GM23338 (cell line): ENCODE measurements around the gene CABCOCO1. TPM values are rescaled to one million over a fixed set of nuclear protein-coding genes. Genes with fewer than 3 reads are reported as not detected.

ENCODE experiments used
- ATAC-seq: fragments of 200-7000 bp; cut with Tn5 transposase; 3 replicates; pipeline ENCODE4 v1.9.1; 2020
- DNase-seq: peaks from one replicate; pipeline ENCODE4 v3.0.0-alpha.2; 2015; ENCODE audit warnings: low spot score
- H2AFZ ChIP-seq: fragments of 200-600 bp; sonication (generic); 2 replicates; pipeline ENCODE4 v1.8.0; 2016; ENCODE audit warnings: antibody characterized with exemption, mild to moderate bottlenecking, moderate library complexity
- H3F3A ChIP-seq: fragments of 200-600 bp; sonication (generic); replicated peaks from 2 replicates; pipeline ENCODE4 v1.8.0; 2017; ENCODE audit warnings: antibody characterized with exemption, mixed run types, low read depth
- H3K27ac ChIP-seq: fragments of 200-600 bp; sonication (generic); 2 replicates; pipeline ENCODE4 v1.6.1; 2016; ENCODE audit warnings: low read depth
- H3K27me3 ChIP-seq: fragments of 200-600 bp; sonication (generic); 2 replicates; pipeline ENCODE4 v1.8.0; 2016; ENCODE audit warnings: mild to moderate bottlenecking, mixed run types, moderate library complexity; ENCODE audit not compliant: insufficient read depth
- H3K36me3 ChIP-seq: fragments of 200-600 bp; sonication (generic); 2 replicates; pipeline ENCODE4 v1.8.0; 2016; ENCODE audit warnings: mild to moderate bottlenecking; ENCODE audit not compliant: insufficient read depth
- H3K4me1 ChIP-seq: fragments of 200-600 bp; sonication (generic); 2 replicates; pipeline ENCODE4 v1.8.0; 2016; ENCODE audit warnings: mild to moderate bottlenecking, moderate library complexity; ENCODE audit not compliant: insufficient read depth
- H3K4me2 ChIP-seq: fragments of 200-600 bp; sonication (generic); 2 replicates; pipeline ENCODE4 v1.7.1; 2017; ENCODE audit warnings: mixed run types
- H3K4me3 ChIP-seq: fragments of 200-600 bp; sonication (generic); 2 replicates; pipeline ENCODE4 v1.6.1; 2016; ENCODE audit warnings: mixed run types
- H3K79me2 ChIP-seq: fragments of 200-600 bp; sonication (generic); replicated peaks from 2 replicates; pipeline ENCODE4 v1.8.0; 2017; ENCODE audit warnings: mild to moderate bottlenecking; ENCODE audit not compliant: insufficient read depth
- H3K9me2 ChIP-seq: fragments of 200-600 bp; sonication (generic); 2 replicates; pipeline ENCODE4 v1.8.0; 2017; ENCODE audit not compliant: insufficient read depth
- H4K20me1 ChIP-seq: fragments of 200-600 bp; sonication (generic); replicated peaks from 2 replicates; pipeline ENCODE4 v1.8.0; 2017; ENCODE audit warnings: mild to moderate bottlenecking; ENCODE audit not compliant: insufficient read depth
- H3K27ac Mint-ChIP-seq: 2 replicates; pipeline ENCODE4 v1.8.0; 2020; ENCODE audit warnings: inconsistent platforms, mild to moderate bottlenecking, moderate library complexity, mixed read lengths
- H3K27me3 Mint-ChIP-seq: 3 replicates; pipeline ENCODE4 v1.8.0; 2022; ENCODE audit warnings: low read depth, mild to moderate bottlenecking, moderate library complexity, mixed read lengths, inconsistent platforms; ENCODE audit not compliant: insufficient read depth, poor library complexity
- H3K36me3 Mint-ChIP-seq: 3 replicates; pipeline ENCODE4 v1.8.0; 2021; ENCODE audit warnings: low read depth, mild to moderate bottlenecking, inconsistent platforms, moderate library complexity, mixed read lengths
- H3K4me1 Mint-ChIP-seq: 3 replicates; pipeline ENCODE4 v1.8.0; 2020; ENCODE audit warnings: mild to moderate bottlenecking, inconsistent platforms, mixed read lengths
- H3K4me3 Mint-ChIP-seq: 3 replicates; pipeline ENCODE4 v1.8.0; 2021; ENCODE audit warnings: moderate library complexity, mild to moderate bottlenecking, inconsistent platforms, mixed read lengths
- H3K9me3 Mint-ChIP-seq: 3 replicates; pipeline ENCODE4 v1.8.0; 2020; ENCODE audit warnings: moderate library complexity, mild to moderate bottlenecking, inconsistent platforms, mixed read lengths
- CREB1 ChIP-seq: fragments of 250-450 bp; sonication (Bioruptor Pico); IDR thresholded peaks from 2 replicates; pipeline ENCODE4 v1.5.0; 2020; ENCODE audit warnings: low read depth, mild to moderate bottlenecking, moderate library complexity
- EZH2 ChIP-seq: fragments of 200-600 bp; sonication (generic); IDR thresholded peaks from one replicate; pipeline ENCODE4 v1.8.0; 2017; ENCODE audit warnings: antibody characterized with exemption, mild to moderate bottlenecking, low read depth; ENCODE audit not compliant: unreplicated experiment
- EZH2phosphoT487 ChIP-seq: fragments of 200-600 bp; sonication (generic); IDR thresholded peaks from one replicate; pipeline ENCODE4 v1.8.1; 2018; ENCODE audit warnings: antibody characterized with exemption; ENCODE audit not compliant: unreplicated experiment
- JUNB ChIP-seq: IDR thresholded peaks from one replicate; pipeline ENCODE4 v1.6.1; 2016; ENCODE audit warnings: antibody characterized with exemption; ENCODE audit not compliant: unreplicated experiment
- NANOG ChIP-seq: IDR thresholded peaks from 2 replicates; pipeline ENCODE4 v1.6.1; 2016; ENCODE audit warnings: antibody characterized with exemption, borderline replicate concordance
- POLR2AphosphoS5 ChIP-seq: IDR thresholded peaks from 2 replicates; pipeline ENCODE4 v1.6.1; 2016; ENCODE audit warnings: antibody characterized with exemption, low read depth
- STAT1 ChIP-seq: IDR thresholded peaks from one replicate; pipeline ENCODE4 v1.6.1; 2016; ENCODE audit warnings: antibody characterized with exemption; ENCODE audit not compliant: unreplicated experiment
- ZNF114 ChIP-seq: fragments of 250-450 bp; sonication (Bioruptor Pico); IDR thresholded peaks from 2 replicates; pipeline ENCODE4 v1.5.0; 2020; ENCODE audit warnings: mild to moderate bottlenecking, moderate library complexity
- ZNF331 ChIP-seq: fragments of 250-450 bp; sonication (Bioruptor Pico); IDR thresholded peaks from 2 replicates; pipeline ENCODE4 v1.5.0; 2020; ENCODE audit warnings: low read depth, mild to moderate bottlenecking, moderate library complexity
- polyA plus RNA-seq: library from polyadenylated mRNA; unstranded; fragments of >200 nt; fragmentation: Nextera tagmentation; extraction: Ambion mirVana; gene quantifications from 2 replicates; pipeline ENCODE4 v1.2.1, GENCODE V29; 2016
- total RNA-seq: library from RNA; depleted of rRNA; stranded (reverse); fragments of >200 nt; shearing (Covaris generic); gene quantifications from 2 replicates; pipeline ENCODE4 v1.2.3, GENCODE V29; 2014
- TF ChIP-seq, protein P1 (sequence below), 2 experiments: fragments of 200-600 bp in 1 of 2; sonication (generic) in 1 of 2; conservative IDR thresholded peaks; 2 replicates each; pipeline versions ENCODE4 v1.5.1 to v1.6.1; 2016 to 2017; ENCODE audit warnings: antibody characterized with exemption in 2 of 2, low read depth in 2 of 2, mild to moderate bottlenecking in 2 of 2, moderate library complexity in 1 of 2
- TF ChIP-seq, protein P2 (sequence below): IDR thresholded peaks from one replicate; pipeline ENCODE4 v1.6.1; 2018; ENCODE audit warnings: antibody characterized with exemption; ENCODE audit not compliant: unreplicated experiment
- TF ChIP-seq, protein P3 (sequence below): IDR thresholded peaks from 2 replicates; pipeline ENCODE4 v1.6.1; 2016; ENCODE audit warnings: antibody characterized with exemption
- TF ChIP-seq, protein P4 (sequence below): fragments of 250-450 bp; sonication (Bioruptor Pico); IDR thresholded peaks from 2 replicates; pipeline ENCODE4 v1.5.0; 2020; ENCODE audit warnings: mild to moderate bottlenecking, moderate library complexity

CABCOCO1 gene
- total and polyA plus RNA-seq, 2 experiments from 2014 or later = not detected

GRCh38 chr10:61626209-61626608, 36.5 kb upstream of the CABCOCO1 start:
- H3K4me1 ChIP-seq = peaks cover 17% of the 10 kb centered on the region
- H3K27ac Mint-ChIP-seq = no peak overlapping the region
- H3K9me2 ChIP-seq = no peaks in the 10 kb centered on the region
- H3K4me2 ChIP-seq = no peak overlapping the region
- ATAC-seq = no peak
- no peaks in the 10 kb centered on the region for H3K36me3 Mint-ChIP-seq
- H3K27me3 Mint-ChIP-seq = no peaks in the 10 kb centered on the region
- H3K27me3 ChIP-seq = no peaks in the 10 kb centered on the region
- no peak overlapping the region for H3K4me3 ChIP-seq
- DNase-seq = no peak
- H2AFZ ChIP-seq = no peak overlapping the region
- TF ChIP-seq JUNB (no peak), EZH2 (no peak), POLR2AphosphoS5 (no peak), ZNF114 (CRISPR knock-in tag) (no peak), NANOG (no peak), ZNF331 (CRISPR knock-in tag) (no peak), STAT1 (no peak), CREB1 (CRISPR knock-in tag) (no peak), EZH2phosphoT487 (no peak)
- TF ChIP-seq, protein P1, sequence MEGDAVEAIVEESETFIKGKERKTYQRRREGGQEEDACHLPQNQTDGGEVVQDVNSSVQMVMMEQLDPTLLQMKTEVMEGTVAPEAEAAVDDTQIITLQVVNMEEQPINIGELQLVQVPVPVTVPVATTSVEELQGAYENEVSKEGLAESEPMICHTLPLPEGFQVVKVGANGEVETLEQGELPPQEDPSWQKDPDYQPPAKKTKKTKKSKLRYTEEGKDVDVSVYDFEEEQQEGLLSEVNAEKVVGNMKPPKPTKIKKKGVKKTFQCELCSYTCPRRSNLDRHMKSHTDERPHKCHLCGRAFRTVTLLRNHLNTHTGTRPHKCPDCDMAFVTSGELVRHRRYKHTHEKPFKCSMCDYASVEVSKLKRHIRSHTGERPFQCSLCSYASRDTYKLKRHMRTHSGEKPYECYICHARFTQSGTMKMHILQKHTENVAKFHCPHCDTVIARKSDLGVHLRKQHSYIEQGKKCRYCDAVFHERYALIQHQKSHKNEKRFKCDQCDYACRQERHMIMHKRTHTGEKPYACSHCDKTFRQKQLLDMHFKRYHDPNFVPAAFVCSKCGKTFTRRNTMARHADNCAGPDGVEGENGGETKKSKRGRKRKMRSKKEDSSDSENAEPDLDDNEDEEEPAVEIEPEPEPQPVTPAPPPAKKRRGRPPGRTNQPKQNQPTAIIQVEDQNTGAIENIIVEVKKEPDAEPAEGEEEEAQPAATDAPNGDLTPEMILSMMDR (conservative IDR thresholded peaks at IDR 0.05; ENCODE audit: low read depth in 2 of 2) = no peak
- TF ChIP-seq, protein P2, sequence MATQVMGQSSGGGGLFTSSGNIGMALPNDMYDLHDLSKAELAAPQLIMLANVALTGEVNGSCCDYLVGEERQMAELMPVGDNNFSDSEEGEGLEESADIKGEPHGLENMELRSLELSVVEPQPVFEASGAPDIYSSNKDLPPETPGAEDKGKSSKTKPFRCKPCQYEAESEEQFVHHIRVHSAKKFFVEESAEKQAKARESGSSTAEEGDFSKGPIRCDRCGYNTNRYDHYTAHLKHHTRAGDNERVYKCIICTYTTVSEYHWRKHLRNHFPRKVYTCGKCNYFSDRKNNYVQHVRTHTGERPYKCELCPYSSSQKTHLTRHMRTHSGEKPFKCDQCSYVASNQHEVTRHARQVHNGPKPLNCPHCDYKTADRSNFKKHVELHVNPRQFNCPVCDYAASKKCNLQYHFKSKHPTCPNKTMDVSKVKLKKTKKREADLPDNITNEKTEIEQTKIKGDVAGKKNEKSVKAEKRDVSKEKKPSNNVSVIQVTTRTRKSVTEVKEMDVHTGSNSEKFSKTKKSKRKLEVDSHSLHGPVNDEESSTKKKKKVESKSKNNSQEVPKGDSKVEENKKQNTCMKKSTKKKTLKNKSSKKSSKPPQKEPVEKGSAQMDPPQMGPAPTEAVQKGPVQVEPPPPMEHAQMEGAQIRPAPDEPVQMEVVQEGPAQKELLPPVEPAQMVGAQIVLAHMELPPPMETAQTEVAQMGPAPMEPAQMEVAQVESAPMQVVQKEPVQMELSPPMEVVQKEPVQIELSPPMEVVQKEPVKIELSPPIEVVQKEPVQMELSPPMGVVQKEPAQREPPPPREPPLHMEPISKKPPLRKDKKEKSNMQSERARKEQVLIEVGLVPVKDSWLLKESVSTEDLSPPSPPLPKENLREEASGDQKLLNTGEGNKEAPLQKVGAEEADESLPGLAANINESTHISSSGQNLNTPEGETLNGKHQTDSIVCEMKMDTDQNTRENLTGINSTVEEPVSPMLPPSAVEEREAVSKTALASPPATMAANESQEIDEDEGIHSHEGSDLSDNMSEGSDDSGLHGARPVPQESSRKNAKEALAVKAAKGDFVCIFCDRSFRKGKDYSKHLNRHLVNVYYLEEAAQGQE = no peak
- TF ChIP-seq, protein P3, sequence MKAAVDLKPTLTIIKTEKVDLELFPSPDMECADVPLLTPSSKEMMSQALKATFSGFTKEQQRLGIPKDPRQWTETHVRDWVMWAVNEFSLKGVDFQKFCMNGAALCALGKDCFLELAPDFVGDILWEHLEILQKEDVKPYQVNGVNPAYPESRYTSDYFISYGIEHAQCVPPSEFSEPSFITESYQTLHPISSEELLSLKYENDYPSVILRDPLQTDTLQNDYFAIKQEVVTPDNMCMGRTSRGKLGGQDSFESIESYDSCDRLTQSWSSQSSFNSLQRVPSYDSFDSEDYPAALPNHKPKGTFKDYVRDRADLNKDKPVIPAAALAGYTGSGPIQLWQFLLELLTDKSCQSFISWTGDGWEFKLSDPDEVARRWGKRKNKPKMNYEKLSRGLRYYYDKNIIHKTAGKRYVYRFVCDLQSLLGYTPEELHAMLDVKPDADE = no peak
- TF ChIP-seq, protein P4, sequence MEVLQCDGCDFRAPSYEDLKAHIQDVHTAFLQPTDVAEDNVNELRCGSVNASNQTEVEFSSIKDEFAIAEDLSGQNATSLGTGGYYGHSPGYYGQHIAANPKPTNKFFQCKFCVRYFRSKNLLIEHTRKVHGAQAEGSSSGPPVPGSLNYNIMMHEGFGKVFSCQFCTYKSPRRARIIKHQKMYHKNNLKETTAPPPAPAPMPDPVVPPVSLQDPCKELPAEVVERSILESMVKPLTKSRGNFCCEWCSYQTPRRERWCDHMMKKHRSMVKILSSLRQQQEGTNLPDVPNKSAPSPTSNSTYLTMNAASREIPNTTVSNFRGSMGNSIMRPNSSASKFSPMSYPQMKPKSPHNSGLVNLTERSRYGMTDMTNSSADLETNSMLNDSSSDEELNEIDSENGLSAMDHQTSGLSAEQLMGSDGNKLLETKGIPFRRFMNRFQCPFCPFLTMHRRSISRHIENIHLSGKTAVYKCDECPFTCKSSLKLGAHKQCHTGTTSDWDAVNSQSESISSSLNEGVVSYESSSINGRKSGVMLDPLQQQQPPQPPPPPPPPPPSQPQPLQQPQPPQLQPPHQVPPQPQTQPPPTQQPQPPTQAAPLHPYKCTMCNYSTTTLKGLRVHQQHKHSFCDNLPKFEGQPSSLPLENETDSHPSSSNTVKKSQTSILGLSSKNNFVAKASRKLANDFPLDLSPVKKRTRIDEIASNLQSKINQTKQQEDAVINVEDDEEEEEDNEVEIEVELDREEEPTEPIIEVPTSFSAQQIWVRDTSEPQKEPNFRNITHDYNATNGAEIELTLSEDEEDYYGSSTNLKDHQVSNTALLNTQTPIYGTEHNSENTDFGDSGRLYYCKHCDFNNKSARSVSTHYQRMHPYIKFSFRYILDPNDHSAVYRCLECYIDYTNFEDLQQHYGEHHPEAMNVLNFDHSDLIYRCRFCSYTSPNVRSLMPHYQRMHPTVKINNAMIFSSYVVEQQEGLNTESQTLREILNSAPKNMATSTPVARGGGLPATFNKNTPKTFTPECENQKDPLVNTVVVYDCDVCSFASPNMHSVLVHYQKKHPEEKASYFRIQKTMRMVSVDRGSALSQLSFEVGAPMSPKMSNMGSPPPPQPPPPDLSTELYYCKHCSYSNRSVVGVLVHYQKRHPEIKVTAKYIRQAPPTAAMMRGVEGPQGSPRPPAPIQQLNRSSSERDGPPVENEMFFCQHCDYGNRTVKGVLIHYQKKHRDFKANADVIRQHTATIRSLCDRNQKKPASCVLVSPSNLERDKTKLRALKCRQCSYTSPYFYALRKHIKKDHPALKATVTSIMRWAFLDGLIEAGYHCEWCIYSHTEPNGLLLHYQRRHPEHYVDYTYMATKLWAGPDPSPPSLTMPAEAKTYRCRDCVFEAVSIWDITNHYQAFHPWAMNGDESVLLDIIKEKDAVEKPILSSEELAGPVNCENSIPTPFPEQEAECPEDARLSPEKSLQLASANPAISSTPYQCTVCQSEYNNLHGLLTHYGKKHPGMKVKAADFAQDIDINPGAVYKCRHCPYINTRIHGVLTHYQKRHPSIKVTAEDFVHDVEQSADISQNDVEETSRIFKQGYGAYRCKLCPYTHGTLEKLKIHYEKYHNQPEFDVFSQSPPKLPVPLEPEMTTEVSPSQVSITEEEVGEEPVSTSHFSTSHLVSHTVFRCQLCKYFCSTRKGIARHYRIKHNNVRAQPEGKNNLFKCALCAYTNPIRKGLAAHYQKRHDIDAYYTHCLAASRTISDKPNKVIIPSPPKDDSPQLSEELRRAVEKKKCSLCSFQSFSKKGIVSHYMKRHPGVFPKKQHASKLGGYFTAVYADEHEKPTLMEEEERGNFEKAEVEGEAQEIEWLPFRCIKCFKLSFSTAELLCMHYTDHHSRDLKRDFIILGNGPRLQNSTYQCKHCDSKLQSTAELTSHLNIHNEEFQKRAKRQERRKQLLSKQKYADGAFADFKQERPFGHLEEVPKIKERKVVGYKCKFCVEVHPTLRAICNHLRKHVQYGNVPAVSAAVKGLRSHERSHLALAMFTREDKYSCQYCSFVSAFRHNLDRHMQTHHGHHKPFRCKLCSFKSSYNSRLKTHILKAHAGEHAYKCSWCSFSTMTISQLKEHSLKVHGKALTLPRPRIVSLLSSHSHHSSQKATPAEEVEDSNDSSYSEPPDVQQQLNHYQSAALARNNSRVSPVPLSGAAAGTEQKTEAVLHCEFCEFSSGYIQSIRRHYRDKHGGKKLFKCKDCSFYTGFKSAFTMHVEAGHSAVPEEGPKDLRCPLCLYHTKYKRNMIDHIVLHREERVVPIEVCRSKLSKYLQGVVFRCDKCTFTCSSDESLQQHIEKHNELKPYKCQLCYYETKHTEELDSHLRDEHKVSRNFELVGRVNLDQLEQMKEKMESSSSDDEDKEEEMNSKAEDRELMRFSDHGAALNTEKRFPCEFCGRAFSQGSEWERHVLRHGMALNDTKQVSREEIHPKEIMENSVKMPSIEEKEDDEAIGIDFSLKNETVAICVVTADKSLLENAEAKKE (CRISPR knock-in tag) = no peak
- H3F3A ChIP-seq = no peaks in the 10 kb centered on the region
- no peaks in the 10 kb centered on the region for H3K79me2 ChIP-seq
- no peak overlapping the region for H3K27ac ChIP-seq
- no peaks in the 10 kb centered on the region for H4K20me1 ChIP-seq
- no peaks in the 10 kb centered on the region for H3K36me3 ChIP-seq
- H3K4me3 Mint-ChIP-seq = no peak overlapping the region
- H3K4me1 Mint-ChIP-seq = peaks cover 22% of the 10 kb centered on the region
- H3K9me3 Mint-ChIP-seq = no peaks in the 10 kb centered on the region
